DMS153 treated with DMSO at 0.1 percent for 48 hours (cell line): Measurements from ENCODE around the gene EXOC7.

Experiments used
- DNase-seq: peaks from one replicate; lab custom pipeline; 2025; ENCODE audit not compliant: unreplicated experiment; lab: John Stamatoyannopoulos, UW

EXOC7 gene

DNA sequence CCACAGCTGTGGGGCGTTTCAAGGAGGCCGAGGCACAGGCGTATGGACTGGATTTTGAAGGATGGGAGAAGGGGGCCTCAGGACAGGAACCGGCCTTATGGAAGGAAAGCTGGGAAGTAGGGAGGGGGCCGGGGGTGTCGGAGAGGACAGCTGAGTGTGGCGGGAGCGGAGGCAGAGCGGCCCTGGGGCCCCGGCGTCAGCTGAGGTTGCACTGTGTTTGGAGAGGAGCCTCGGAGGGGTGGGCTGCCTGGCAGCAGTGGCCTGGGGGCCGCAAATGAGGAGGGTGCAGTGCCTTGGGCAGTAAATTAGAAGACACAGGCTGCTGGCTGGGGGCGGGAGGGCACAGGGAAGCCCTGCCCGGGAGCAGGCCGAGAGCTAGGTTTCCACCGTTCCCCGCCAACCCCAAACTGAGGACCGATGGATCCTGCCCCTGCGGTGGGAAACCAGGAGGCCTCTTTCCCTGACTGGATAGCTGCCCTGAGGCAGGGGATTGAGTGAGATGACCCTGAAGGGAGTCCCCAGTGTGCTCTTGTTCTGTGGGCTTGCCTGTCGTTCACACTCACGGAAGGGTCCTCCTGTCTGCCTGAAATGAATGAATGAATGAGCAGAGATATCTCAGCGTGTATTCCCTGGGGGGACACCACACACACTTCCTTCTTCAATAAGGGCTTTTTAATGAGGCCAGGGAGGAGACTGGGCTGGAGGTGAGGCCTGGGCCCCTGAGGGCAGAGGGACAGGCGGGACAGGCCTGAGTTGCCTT lies 19.0 kb upstream of the EXOC7 start:
- no peak for DNase-seq

DNA sequence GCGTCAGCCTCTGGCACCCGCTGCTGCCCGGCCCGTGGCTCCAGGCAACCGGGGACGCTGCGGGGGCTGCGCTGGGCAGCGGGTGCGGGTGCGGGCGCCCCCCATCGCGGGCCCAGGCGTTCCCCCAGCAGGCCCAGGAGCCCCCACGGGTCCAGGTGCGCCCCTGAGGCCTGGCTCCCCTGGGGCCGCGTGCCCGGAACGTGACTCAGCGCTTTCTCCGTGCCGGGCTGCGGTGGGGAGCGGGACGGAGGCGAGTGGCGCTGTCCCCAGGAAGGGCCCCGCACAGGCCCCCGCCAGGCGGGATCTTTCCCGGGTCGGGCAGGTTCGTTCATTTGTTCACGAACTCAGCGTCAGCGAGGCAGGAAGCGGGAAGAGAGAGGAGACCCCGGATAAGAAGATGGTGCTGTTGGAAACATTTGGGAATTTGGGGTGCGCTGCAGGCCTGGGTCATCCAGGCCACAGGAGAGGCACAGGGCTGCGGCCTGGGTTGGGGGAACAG lies 18.4 kb upstream of the EXOC7 start:
- no peak for DNase-seq

- DNase-seq = no peak
Measured at GRCh38 chr17:76120658-76121008, 17.0 kb upstream of the EXOC7 start.

DNA sequence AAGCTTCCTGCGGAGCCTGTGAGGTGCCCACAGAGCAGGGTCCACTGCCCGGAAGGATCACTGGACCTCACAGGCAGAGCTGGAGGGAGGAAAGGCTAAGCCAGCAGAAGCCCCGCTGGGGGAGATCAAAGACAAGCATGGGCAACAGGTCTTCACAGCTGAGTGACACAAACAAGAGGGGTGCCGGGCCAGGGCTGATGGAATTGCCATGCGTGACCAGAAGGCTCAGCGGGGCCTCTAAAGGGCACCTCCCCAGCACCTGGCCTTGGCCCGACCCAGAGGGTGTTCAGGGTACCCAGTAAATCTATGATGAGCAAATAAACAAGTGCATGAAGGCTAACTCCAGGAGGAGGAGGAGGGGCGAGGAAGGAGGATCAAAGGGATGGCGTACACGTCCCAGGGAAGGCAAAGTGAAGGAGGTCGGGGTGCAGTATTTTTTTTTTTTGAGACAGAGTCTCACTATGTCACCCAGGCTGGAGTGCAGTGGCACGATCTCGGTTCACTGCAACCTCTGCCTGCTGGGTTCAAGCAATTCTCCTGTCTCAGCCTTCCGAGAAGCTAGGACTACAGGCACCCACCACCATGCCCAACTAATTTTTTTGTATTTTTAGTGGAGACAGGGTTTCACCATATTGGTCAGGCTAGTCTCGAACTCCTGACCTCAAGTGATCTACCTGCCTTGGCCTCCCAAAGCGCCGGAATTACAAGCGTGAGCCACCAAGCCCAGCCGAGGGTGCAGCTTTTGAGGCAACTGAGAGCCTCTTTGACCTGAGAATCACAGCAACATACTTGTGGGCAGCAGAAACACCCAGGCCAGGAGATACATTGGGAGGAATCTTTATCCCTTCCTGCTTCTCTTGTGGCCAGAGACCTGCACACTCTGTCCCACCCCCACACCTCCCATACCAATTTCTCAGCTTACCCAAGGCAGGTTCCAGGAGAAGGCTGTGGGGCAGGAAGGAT lies 16.1 kb upstream of the EXOC7 start:
- DNase-seq = no peak

GRCh38 chr17:76115138-76115754 lies 11.7 kb upstream of the EXOC7 start:
- DNase-seq = no peak

GRCh38 chr17:76111956-76112355 lies 8.4 kb upstream of the EXOC7 start:
- DNase-seq = no peak

GRCh38 chr17:76107509-76107908 lies 3.9 kb upstream of the EXOC7 start:
- no peak for DNase-seq

GRCh38 chr17:76106703-76107102 lies 3.1 kb upstream of the EXOC7 start:
- DNase-seq = no peak

- no peak for DNase-seq
Measured at GRCh38 chr17:76104896-76105231, 1.3 kb upstream of the EXOC7 start.

DNA sequence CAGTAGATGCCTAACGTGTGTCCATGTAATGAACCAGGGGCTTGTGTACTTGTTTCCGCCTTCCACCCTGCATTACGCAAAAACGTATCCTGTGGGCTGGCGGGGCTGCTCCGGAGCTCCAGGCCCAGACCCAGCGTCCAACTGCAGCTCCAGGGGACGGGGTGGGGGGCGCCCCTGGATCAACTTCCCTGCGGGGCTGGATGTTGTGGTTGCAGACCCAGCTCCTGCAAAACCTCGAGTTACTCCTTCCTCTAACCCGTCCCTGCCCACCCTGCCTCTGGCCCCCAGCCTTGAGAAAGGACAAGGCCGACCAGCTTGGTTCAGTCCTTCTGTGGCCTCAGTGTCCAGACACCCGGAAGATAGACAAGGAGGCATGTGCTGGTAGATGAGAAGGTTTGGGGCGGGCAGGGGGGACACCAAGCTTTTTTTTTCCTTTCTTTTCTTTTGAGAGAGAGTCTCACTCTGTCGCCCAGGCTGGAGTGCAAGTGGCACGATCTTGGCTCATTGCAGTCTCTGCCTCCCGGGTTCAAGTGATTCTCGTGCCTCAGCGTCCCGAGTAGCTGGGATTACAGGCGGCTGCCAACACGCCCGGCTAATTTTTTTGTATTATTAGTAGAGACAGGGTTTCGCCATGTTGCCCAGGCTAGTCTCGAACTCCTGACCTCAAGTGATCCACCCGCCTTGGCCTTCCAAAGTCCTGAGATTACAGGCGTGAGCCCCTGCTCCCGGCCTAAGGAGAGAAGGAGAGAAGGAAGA lies 731 bp upstream of the EXOC7 start:
- DNase-seq = no peak

DNA sequence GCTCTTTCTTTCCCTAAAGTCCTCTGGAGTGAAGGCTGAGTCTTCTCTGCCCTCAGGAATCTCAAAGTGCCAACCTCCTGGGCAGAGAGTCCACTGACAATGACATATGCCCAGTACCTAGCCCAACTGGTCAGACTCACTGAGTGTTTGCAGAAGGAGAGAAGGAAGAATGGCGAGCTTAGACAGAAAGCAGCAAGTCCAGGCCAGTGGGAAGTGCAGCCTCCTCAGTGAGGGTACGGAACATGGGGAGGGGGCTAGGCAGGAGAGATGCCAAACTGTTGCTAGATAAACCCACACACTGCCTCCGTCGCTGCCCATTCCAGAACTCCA lies 678 bp downstream of the EXOC7 start:
- no peak for DNase-seq

GRCh38 chr17:76097716-76098295 lies 5.8 kb downstream of the EXOC7 start:
- no peak for DNase-seq

- no peak for DNase-seq
Measured at GRCh38 chr17:76095943-76096342, 7.6 kb downstream of the EXOC7 start.

GRCh38 chr17:76094046-76094445 lies 9.5 kb downstream of the EXOC7 start:
- DNase-seq = no peak

GRCh38 chr17:76092526-76093413 lies 10.8 kb downstream of the EXOC7 start:
- DNase-seq = no peak

- DNase-seq = no peak
Measured at GRCh38 chr17:76091526-76092286, 11.9 kb downstream of the EXOC7 start.

DNA sequence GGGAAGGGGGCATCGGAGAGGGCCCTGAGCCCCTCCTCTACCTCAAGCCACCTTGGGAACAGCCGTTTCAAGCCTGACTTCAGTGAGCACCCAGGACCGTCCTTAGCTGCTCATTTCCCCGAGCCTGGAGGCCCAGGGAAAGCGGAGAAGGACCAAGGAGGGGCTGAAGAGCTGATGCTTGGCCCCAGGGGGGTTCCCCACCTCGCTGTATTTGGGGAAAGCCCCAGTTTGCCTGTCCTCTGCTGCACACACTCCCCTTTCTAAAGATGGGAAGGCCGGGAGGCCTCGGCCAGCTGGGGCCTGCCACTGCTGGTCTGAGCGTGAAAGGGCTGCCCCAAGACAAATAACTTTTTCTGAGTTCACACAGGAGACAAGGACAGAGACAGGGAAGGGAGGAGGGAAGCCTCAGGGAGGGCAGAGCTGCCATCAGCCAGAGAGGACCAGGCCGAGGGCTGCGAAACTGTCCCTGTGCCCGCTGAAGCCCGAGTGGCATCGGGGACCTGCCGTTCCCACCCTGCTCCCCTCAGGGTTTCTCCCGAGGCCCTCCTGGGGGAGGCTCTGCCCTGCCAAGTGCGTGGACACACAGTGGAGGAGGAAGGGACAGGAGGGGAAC lies 13.0 kb downstream of the EXOC7 start:
- DNase-seq = no peak

DNA sequence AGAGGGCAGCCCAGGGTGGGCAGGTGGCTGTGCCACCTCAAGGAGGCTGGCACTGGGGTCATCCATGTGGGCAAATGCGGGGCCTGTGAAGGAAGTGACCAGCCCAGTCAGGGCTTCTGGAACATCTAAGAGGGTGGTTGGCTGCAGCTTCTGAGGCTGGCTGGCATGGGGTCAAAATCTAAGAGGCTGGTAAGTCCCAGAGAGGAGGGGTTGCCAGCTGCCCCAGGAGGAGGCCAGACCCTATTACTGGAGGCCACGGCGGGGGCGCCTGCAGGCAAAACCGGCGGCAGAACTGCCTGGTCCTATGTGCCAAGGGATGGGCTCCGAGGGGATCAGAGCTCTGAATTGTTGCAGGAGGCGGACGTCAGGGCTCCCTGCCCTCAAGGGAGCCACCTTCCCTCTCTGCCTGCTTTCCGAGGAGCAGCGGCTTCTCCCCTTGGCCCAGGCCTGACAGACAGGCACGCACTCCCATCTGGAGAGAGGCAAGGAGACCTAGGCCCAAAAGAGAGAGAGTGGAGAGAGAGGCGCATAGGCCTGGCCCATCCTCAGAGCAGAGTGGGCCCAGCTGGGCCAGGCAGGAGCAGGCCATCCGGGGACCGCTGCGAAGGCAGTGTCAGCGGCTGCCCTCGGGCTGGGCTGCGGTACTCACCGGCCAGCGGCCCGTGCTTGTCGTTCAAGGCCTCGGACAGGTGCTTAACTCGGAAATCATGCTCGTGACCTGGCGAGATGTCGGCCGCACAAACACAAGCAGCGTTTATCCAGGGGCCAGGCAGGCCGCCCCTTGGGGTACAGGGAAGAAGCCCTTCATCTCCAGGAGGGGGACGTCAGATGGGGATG lies 13.7 kb downstream of the EXOC7 start:
- DNase-seq = no peak
